Measurements from ENCODE around the gene KEAP1.

Gene KEAP1

GRCh38 chr19:10521461-10522171 is 18.5 kb upstream of the KEAP1 start:
- no peak for DNase-seq

- no peak for DNase-seq
Measured at GRCh38 chr19:10520652-10521318, 17.6 kb upstream of the KEAP1 start.

DNA sequence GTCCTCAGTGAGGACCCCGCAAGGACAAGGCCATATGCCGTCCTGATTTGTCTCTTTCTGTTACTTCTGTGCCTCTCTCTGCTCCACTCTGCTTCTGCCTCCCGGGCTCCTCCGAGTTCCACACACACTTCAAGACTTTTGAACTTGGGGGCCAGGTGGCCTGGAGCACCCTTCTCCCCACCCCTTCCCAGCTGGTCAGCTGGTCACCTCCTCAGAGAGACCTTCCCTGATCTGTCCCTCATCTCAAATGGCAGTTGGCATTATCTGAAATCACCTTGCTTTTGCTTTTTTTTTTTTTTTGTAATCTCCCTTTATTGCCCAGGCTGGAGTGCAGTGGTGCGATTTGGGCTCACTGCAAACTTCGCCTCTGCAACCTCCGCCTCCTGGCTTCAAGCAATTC is 16.3 kb upstream of the KEAP1 start:
- DNase-seq, result no peak

- no peak for DNase-seq
Measured at GRCh38 chr19:10518444-10519361, 15.5 kb upstream of the KEAP1 start.

- DNase-seq, result no peak
Measured at GRCh38 chr19:10517760-10518443, 14.7 kb upstream of the KEAP1 start.

- no peak for DNase-seq
Measured at GRCh38 chr19:10517361-10517759, 14.2 kb upstream of the KEAP1 start, which contains the start of gene S1PR5. TSS of gene S1PR5 (minus strand) at chr19:10517447. CDS start at chr19:10515011, 2,436 bp downstream.

DNA sequence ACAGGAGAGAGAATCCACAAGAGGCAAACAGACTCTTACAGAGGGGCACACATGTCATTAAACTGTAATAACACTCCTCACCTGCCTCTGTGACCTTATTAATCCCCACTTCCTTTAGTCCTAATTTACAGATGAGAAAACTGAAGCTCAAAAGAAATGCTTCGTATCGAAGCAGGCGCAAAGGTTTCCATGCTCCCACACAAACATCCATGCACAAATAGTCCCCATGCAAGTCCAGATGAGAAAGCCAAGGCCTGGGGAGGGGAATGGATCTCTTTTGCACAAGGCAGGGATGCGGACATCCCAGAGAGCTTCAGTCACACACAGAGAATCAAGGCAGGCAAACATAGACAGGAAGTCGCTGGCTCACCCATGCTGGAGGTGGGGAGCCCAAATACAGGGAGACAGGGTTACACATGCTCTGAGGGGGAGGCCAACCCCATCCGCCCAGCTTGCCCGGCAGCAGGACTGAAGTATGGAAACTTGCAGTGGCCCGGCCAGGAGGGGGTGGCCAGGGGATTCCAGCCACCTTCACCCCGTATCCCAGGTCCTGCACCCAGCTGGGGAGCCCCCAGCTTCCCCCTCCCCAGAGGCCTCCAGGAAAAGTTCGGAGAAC is 13.6 kb upstream of the KEAP1 start:
- DNase-seq, result no peak

DNA sequence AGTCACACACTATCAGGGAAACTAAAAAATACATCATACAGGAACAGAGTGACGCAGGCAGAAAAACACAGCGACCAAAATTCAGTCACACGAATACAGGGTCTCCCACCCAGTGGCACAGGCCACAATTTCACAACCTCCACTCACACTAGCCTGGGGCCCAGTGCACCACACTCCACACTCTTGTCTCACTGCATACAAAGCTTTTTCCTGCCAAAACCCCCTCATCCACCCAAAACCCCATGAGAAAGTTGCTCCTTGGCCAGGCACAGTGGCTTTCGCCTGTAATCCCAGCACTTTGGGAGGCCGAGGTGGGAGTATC is 12.9 kb upstream of the KEAP1 start:
- no peak for DNase-seq

- no peak for DNase-seq
Measured at GRCh38 chr19:10514211-10515145, 11.3 kb upstream of the KEAP1 start.

- DNase-seq, result no peak
Measured at GRCh38 chr19:10513223-10513622, 10.1 kb upstream of the KEAP1 start.

GRCh38 chr19:10510301-10510802 is 7.2 kb upstream of the KEAP1 start:
- peak; percentile 47 for DNase-seq

GRCh38 chr19:10508707-10509106 is 5.6 kb upstream of the KEAP1 start:
- no peak for DNase-seq

- no peak for DNase-seq
Measured at GRCh38 chr19:10508036-10508435, 4.9 kb upstream of the KEAP1 start.

DNA sequence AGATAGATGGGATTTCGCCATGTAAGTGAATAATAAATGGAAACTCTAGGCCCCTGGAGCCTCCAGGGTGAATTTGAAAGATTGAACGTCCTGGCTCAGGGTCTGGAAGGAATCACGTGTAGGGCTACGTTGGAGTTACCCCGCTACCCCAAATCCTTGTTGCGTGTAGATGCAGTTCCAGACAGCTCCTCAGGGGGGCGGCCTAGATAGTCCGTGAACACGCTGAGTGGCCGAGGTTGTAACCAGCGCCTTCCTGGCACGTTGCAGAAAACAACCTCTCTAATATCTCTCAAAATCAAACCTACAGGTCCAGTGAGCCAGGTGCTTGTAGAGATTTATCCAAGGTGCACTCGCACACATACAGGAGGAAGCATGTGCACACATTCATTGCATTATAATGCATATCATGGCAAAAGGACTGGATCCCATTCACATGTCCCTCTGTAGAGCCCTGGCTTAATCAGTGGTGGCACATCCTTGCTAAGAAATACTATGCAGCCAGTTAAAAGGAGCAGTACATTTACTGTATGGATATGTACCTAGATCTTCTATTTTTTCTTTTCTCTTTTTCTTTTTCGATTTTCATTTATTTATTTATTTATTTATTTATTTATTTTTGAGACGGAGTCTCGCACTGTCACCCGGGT is 2.5 kb upstream of the KEAP1 start:
- DNase-seq, result peak; percentile 73

DNA sequence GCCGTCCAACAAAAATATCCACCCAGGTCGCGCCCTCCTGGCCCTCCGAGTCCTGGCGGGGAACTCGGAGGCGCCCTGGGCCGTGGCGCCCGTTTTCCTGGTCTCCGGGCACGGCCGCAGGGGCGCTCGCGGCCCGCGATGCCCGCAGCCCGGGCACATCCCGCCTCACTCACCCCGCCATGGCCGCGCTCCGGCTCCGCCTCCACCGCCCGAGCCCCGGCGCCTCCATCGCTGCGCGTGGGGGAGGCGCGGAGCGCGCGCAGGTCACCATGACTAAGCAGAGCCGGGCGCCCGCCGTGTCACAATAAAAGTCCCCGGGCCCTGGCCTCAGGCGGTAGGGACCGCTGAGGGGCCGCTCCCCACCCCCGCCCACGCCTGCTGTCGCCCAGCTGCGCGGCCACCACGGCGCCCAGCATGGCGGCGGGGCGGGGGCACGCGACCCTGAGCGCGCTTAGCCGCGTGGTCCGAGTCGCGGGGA is 593 bp downstream of the KEAP1 start:
- DNase-seq, result peak; percentile 84

DNA sequence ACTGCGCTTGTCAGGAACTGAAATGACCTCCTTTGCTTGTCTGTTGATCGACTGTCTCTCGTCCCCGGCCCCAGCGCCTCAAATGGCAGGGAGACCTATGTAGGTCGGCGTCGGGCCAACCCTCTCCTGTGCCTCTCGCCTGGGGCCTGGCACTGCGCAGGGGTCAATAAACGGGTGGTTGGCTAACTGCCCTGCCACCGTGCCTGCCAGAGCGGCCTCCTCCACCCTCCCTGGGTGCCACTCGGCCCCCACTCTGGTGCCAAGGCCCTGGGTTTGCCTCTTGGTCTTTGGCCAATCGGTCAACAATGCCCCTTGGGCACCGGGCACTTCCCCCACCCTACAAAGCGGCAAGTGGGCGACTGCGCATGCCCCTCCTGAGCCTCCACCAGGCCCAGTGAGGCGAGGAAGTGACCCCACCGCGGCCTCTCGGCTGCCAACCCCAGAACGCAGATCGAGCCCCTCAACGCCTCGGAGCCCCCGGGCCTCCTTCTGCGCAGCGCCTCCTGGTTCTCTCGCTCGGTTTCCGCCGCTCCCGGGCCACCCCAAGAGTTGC is 1.1 kb downstream of the KEAP1 start:
- DNase-seq, result peak; percentile 7

DNA sequence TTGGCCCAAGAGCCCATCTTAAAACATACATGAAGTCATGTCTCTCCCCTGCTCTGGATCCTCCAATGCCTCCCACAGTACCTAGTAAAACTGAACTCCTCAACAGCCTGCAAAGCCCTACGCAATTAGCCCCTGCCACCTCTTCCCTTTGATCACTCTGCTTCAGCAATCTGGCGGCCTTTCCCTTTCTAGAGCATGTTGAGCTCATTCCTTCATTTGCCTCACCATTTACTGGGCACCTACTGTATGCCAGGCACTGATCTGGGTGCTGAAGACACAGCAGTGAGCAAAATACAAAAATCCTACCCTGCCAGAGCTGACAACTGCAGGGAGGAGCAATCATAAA is 2.9 kb downstream of the KEAP1 start:
- no peak for DNase-seq

GRCh38 chr19:10499550-10500246 is 3.5 kb downstream of the KEAP1 start:
- DNase-seq, result no peak

GRCh38 chr19:10497371-10497770 is 5.8 kb downstream of the KEAP1 start:
- DNase-seq, result no peak
